Measurements from ENCODE around the gene ZBTB33. TPM values are rescaled to one million over a fixed set of nuclear protein-coding genes. Genes with fewer than 3 reads are reported as not detected.

The ZBTB33 gene
- total RNA-seq, 2 experiments from 2014 or later: 14.5 to 14.6 TPM

DNA sequence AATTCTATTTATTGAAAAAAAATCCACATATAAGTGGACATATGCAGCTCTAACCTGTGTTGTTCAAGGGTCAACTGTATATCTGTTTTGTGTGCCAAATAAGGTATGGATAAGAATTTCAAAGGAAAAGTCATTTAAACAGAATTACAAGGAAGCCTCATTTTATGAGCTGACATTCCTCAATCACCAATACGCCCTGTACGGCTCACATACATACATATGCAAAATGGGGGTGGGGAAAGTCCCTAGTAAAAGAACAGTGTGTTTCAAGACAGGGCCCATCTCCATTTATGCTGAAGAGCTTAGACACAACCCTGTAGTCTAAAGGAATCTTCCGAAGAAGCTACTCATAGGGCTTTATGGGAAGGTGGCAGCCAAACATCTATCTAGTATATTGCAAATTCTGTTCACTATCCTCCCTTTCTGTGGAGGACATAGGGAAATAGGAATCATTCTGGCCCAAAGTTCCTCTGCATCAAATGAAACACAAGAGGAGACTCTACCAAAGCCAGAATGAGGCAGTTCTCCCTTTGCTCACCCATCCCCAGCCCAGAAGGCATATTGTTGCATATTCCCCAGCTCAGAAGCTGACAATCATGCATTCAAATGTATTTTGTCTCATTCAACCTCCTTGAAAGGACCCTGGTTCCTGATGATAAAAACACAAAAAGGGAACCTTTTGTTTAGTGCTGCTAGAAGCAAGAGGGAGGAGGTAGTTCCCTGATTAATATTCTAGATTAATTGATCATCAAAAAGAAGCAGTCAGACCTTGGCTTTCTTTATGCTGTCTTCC is 13.7 kb upstream of the ZBTB33 start:
- intact Hi-C loops (cut with DNase I, micrococcal nuclease): no loop called here
- no peaks in the 10 kb centered on the region for H3K9me3 Mint-ChIP-seq (ENCODE audit: low read depth)

GRCh38 chrX:120238933-120239332 is 11.7 kb upstream of the ZBTB33 start:
- peaks cover 17% of the 10 kb centered on the region for H3K4me1 Mint-ChIP-seq
- ChIA-PET POLR2A (no interaction called here), CTCF (no interaction called here)
- intact Hi-C loops (cut with DNase I, micrococcal nuclease): no loop called here
- H3K36me3 Mint-ChIP-seq (ENCODE audit: low read depth): peaks cover 3% of the 10 kb centered on the region
- H3K4me3 Mint-ChIP-seq: no peak overlapping the region
- H3K27ac Mint-ChIP-seq: no peak overlapping the region
- DNase-seq: no peak
- H3K9me3 Mint-ChIP-seq (ENCODE audit: low read depth): no peaks in the 10 kb centered on the region
- no peak for ATAC-seq
- no peaks in the 10 kb centered on the region for H3K27me3 Mint-ChIP-seq

More for the DNA sequence above, 13.7 kb upstream of the ZBTB33 start:
- ChIA-PET POLR2A (no interaction called here), CTCF (no interaction called here)
- Mint-ChIP-seq H3K27ac (no peak overlapping the region), H3K27me3 (no peaks in the 10 kb centered on the region), H3K4me1 (peaks cover 5% of the 10 kb centered on the region), H3K4me3 (no peak overlapping the region), H3K36me3 (ENCODE audit: low read depth) (peaks cover 3% of the 10 kb centered on the region)
- ATAC-seq: no peak
- DNase-seq: no peak

- ChIA-PET POLR2A (no interaction called here), CTCF (no interaction called here)
- Mint-ChIP-seq H3K4me3 (no peak overlapping the region), H3K36me3 (ENCODE audit: low read depth) (no peaks in the 10 kb centered on the region), H3K4me1 (peaks cover 22% of the 10 kb centered on the region), H3K27ac (no peak overlapping the region), H3K27me3 (no peaks in the 10 kb centered on the region), H3K9me3 (ENCODE audit: low read depth) (no peaks in the 10 kb centered on the region)
- no peak for DNase-seq
- intact Hi-C loops (cut with DNase I, micrococcal nuclease): loop anchor here in 1 of 2 experiments (10.0 kb wide), 1 partner anchor 488 kb away; the partner anchor contains the start of gene SOWAHD
- ATAC-seq: no peak
These were observed 7.8 kb upstream of the ZBTB33 start for GRCh38 chrX:120242813-120243212.

DNA sequence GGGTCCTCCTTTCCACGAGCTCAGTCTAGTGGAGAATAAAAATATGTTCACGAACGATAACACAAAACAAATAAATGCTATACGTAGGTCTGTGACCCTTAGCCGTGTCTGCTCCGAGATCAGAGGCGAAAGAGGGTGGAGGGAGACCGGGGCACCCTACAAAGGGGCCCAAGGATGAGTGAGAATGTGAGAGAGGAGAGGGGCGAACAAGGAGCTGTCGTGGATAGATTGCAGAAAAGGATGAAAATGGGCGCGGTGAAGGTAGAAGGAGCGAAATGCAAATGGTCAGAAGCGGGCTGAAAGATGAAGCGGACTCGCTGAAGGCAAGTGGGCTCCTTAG is 6.2 kb upstream of the ZBTB33 start:
- Mint-ChIP-seq H3K36me3 (ENCODE audit: low read depth) (no peaks in the 10 kb centered on the region), H3K4me1 (peaks cover 24% of the 10 kb centered on the region), H3K9me3 (ENCODE audit: low read depth) (no peaks in the 10 kb centered on the region), H3K27me3 (no peaks in the 10 kb centered on the region), H3K4me3 (peak overlapping the region; percentile 82), H3K27ac (peak overlapping the region; percentile 92)
- POLR2A ChIA-PET: interaction anchor here (0.6 kb wide), 1 partner anchor 450 kb away, joined by 4 read pairs; no protein-coding TSS in a partner anchor
- DNase-seq (no peak), ATAC-seq (peak; percentile 16)
- CTCF ChIA-PET: no interaction called here
- intact Hi-C loops (cut with DNase I, micrococcal nuclease): loop anchor here in 1 of 2 experiments (10.0 kb wide), 1 partner anchor 490 kb away; the partner anchor contains the start of gene SOWAHD

DNA sequence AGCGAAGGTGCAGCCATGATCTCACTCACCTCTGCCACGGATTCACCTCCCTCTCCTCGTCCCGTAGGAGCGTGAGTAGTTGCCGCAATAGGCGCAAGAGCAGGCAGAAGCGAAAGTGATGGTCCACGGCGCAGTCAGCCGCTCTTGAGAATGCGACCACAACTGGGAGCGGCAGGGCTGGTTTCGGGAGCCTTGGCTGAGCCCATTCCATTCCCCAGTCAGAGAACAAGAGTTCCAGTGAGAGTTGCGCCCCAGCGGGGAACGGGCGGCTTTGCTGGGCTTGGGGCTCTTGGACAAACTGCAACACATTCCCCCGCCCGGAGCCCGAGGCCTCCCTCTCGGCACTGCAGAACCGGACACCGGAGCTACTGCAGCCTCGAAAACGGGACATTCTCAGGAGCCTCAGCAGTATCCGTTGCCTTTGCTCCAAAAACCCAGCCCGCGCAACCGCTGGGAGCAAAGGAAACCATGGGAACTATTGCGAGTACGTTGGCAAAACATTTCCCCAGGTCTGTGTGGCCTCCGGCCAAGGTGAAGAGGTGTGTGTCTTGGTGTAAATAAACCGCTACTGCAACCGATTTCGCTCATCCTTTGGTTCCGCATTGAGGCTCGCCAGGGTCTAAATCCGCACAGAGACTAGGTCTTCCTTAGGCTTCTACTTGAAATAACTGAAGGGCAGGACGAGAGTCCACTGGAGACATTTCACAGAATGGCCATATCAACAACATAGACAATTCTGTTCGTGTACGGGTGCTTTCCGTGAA is 5.7 kb upstream of the ZBTB33 start:
- ChIA-PET CTCF (no interaction called here), POLR2A (interaction anchor here (0.6 kb wide), 1 partner anchor 451 kb away, joined by 4 read pairs; no protein-coding TSS in a partner anchor)
- peak overlapping the region; percentile 92 for H3K27ac Mint-ChIP-seq
- H3K4me1 Mint-ChIP-seq: peaks cover 24% of the 10 kb centered on the region
- peak overlapping the region; percentile 82 for H3K4me3 Mint-ChIP-seq
- no peaks in the 10 kb centered on the region for H3K27me3 Mint-ChIP-seq
- no peaks in the 10 kb centered on the region for H3K9me3 Mint-ChIP-seq (ENCODE audit: low read depth)
- DNase-seq: peak; percentile 74
- peak; percentile 84 for ATAC-seq
- intact Hi-C loops (cut with DNase I, micrococcal nuclease): loop anchor here in 1 of 2 experiments (1.0 to 10.0 kb wide), 2 partner anchors 302 to 490 kb away; partner anchors contain the start of genes NKAP and SOWAHD
- H3K36me3 Mint-ChIP-seq (ENCODE audit: low read depth): no peaks in the 10 kb centered on the region

DNA sequence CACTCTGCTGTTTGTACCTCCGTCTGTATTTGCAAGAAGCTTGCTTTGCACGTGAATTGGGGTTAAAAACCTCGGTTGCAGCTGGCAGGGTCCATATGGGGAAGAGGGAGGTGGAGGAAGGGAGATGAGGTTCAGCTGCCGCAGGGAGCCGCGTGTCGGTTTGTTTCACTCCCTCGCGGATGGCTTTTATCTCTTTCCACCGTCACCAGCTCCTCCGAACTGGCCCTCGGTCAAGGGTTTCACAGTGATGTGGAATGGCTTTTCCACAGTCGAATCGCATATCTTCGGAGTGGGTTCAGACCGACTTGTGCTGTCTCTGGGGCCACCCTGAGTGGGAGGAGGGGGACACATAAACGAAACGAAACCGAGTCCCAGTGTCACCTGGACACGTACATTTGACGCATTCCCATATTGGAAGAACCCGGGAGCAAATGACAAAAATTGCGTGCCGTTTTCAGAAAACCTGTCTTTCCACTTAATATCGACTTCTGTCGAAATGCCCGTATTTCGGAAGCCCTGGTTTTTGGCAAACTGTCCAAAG is 929 bp downstream of the ZBTB33 start:
- Mint-ChIP-seq H3K27ac (peak overlapping the region; percentile 92), H3K9me3 (ENCODE audit: low read depth) (no peaks in the 10 kb centered on the region), H3K4me1 (peaks cover 27% of the 10 kb centered on the region), H3K4me3 (peak overlapping the region; percentile 94), H3K36me3 (ENCODE audit: low read depth) (peaks cover 31% of the 10 kb centered on the region), H3K27me3 (no peaks in the 10 kb centered on the region)
- intact Hi-C loops (cut with DNase I, micrococcal nuclease): loop anchor here (1.0 to 5.0 kb wide), 6 partner anchors 57 to 309 kb away; partner anchors contain the start of genes LAMP2 (in 2 of the 2), CUL4B (in 1 of the 2) and NKAP (in 1 of the 2)
- ATAC-seq: no peak
- DNase-seq: peak; percentile 38
- POLR2A ChIA-PET: no interaction called here
- CTCF ChIA-PET: interaction anchor here (0.6 to 1.8 kb wide), 4 partner anchors 10 to 523 kb away, joined by 3 to 7 read pairs (median 4); no protein-coding TSS in a partner anchor

- Mint-ChIP-seq H3K4me3 (no peak overlapping the region), H3K4me1 (peaks cover 33% of the 10 kb centered on the region), H3K9me3 (ENCODE audit: low read depth) (no peaks in the 10 kb centered on the region), H3K27ac (no peak overlapping the region), H3K36me3 (ENCODE audit: low read depth) (peaks cover 35% of the 10 kb centered on the region), H3K27me3 (no peaks in the 10 kb centered on the region)
- ATAC-seq (no peak), DNase-seq (no peak)
- CTCF ChIA-PET: interaction anchor here (1.0 kb wide), 1 partner anchor 55 kb away, joined by 3 read pairs; no protein-coding TSS in a partner anchor
- POLR2A ChIA-PET: no interaction called here
- intact Hi-C loops (cut with DNase I, micrococcal nuclease): loop anchor here in 1 of 2 experiments (5.0 kb wide), 1 partner anchor 214 kb away; the partner anchor contains the start of gene LAMP2
These were observed 3.2 kb downstream of the ZBTB33 start for GRCh38 chrX:120253784-120254183.

- H3K4me1 Mint-ChIP-seq: peaks cover 17% of the 10 kb centered on the region
- H3K9me3 Mint-ChIP-seq (ENCODE audit: low read depth): no peaks in the 10 kb centered on the region
- ChIA-PET POLR2A (no interaction called here), CTCF (interaction anchor here (0.9 kb wide), 1 partner anchor 11 kb away, joined by 3 read pairs; no protein-coding TSS in a partner anchor)
- intact Hi-C loops (cut with DNase I, micrococcal nuclease): no loop called here
- DNase-seq (no peak), ATAC-seq (no peak)
- H3K27me3 Mint-ChIP-seq: no peaks in the 10 kb centered on the region
- H3K27ac Mint-ChIP-seq: no peak overlapping the region
- H3K36me3 Mint-ChIP-seq (ENCODE audit: low read depth): peaks cover 11% of the 10 kb centered on the region
- no peak overlapping the region for H3K4me3 Mint-ChIP-seq
These were observed 9.8 kb downstream of the ZBTB33 start for GRCh38 chrX:120260369-120260768.

DNA sequence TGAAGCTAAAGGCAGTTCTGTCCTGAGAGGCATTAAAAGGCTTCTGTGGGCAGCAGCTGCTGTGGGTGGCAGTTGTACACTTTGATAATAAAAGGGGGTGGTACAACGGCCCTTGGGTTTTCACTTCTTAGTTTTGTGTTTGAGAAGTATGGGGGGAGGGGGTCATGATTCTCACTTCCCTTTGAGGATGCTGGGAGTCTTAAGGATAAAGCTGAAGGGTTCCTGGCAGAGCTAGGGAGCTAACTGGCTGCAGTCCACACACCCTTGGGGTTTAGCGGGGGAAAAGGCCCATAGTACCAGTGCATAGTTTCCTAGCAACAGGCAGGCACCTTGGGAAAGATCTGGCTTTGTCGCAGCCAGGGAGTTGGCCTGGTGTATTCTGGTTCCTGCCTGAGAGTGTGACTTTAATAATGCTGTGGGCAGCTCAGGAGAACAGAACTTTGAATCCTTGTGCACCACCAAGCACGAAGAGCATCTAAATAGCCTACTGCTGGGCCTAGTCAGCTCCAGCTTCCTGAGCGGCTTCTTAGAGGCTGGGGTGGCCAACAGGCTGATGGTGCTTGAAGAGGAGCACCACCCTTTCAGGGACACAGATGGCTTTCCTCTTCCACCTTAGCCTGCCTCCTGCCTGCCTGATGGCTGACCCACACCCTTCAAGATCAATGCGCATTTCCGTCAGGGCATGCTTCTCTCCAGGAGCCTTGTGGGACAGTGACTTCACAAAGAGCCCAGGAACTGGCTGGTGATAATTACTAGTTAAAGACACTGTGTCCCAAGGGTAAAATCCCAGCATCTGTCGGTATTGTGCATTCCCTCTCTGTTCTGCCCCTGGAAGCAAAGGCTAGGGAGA is 12.5 kb downstream of the ZBTB33 start:
- Mint-ChIP-seq H3K36me3 (ENCODE audit: low read depth) (no peaks in the 10 kb centered on the region), H3K9me3 (ENCODE audit: low read depth) (no peaks in the 10 kb centered on the region), H3K4me1 (no peaks in the 10 kb centered on the region), H3K27me3 (no peaks in the 10 kb centered on the region), H3K27ac (no peak overlapping the region), H3K4me3 (no peak overlapping the region)
- intact Hi-C loops (cut with DNase I, micrococcal nuclease): no loop called here
- DNase-seq (no peak), ATAC-seq (no peak)
- POLR2A ChIA-PET: interaction anchor here (0.6 kb wide), 1 partner anchor 376 kb away, joined by 4 read pairs; no protein-coding TSS in a partner anchor
- CTCF ChIA-PET: interaction anchor here (0.6 kb wide), 1 partner anchor 37 kb away, joined by 3 read pairs; no protein-coding TSS in a partner anchor

GRCh38 chrX:120264341-120264740 is 13.7 kb downstream of the ZBTB33 start:
- ChIA-PET CTCF (interaction anchor here (1.9 kb wide), 1 partner anchor 12 kb away, joined by 3 read pairs; no protein-coding TSS in a partner anchor), POLR2A (interaction anchor here (0.6 kb wide), 1 partner anchor 173 kb away, joined by 4 read pairs; no protein-coding TSS in a partner anchor)
- intact Hi-C loops (cut with DNase I, micrococcal nuclease): no loop called here
- H3K9me3 Mint-ChIP-seq (ENCODE audit: low read depth): no peaks in the 10 kb centered on the region
- H3K27me3 Mint-ChIP-seq: no peaks in the 10 kb centered on the region
- H3K36me3 Mint-ChIP-seq (ENCODE audit: low read depth): no peaks in the 10 kb centered on the region
- H3K4me3 Mint-ChIP-seq: no peak overlapping the region
- no peak for ATAC-seq
- no peak for DNase-seq
- peaks cover 2% of the 10 kb centered on the region for H3K4me1 Mint-ChIP-seq
- no peak overlapping the region for H3K27ac Mint-ChIP-seq

All from activated CD4-positive, alpha-beta T cell treated with anti-CD3 and anti-CD28 coated beads for 36 hours (primary cell).